NCI-H2171 treated with DMSO at 0.1 percent for 48 hours (cell line): ENCODE results near the gene ALG11.

Source experiments
- DNase-seq: peaks from one replicate; lab custom pipeline; 2025; lab: John Stamatoyannopoulos, UW

Gene ALG11

GRCh38 chr13:51997641-51998330 is 14.4 kb upstream of the ALG11 start:
- DNase-seq: no peak

GRCh38 chr13:51998723-51999509 is 13.3 kb upstream of the ALG11 start:
- peak; percentile 57 for DNase-seq

- peak; percentile 4 for DNase-seq
Measured at GRCh38 chr13:51999510-51999911, 12.7 kb upstream of the ALG11 start.

GRCh38 chr13:51999921-52000320 is 12.3 kb upstream of the ALG11 start:
- no peak for DNase-seq

GRCh38 chr13:52001120-52001731 is 11.0 kb upstream of the ALG11 start:
- peak; percentile 36 for DNase-seq

- DNase-seq: peak; percentile 67
Measured at GRCh38 chr13:52002361-52002760, 9.8 kb upstream of the ALG11 start.

GRCh38 chr13:52003541-52003940 is 8.7 kb upstream of the ALG11 start:
- peak; percentile 92 for DNase-seq

- DNase-seq: peak; percentile 27
Measured at GRCh38 chr13:52004511-52005170, 7.6 kb upstream of the ALG11 start.

GRCh38 chr13:52005841-52006522 is 6.2 kb upstream of the ALG11 start:
- no peak for DNase-seq

GRCh38 chr13:52006523-52007245 is 5.5 kb upstream of the ALG11 start:
- no peak for DNase-seq

- DNase-seq: no peak
Measured at GRCh38 chr13:52009946-52010345, 2.3 kb upstream of the ALG11 start.

- peak; percentile 50 for DNase-seq
Measured at GRCh38 chr13:52010890-52011631, 1.1 kb upstream of the ALG11 start, which contains the start of gene ATP7B. TSS of gene ATP7B (minus strand) at chr13:52011450. CDS start at chr13:52011337, 113 bp downstream.

- no peak for DNase-seq
Measured at GRCh38 chr13:52012512-52012836, 276 bp downstream of the ALG11 start.

- DNase-seq: no peak
Measured at GRCh38 chr13:52016296-52016695, 4.1 kb downstream of the ALG11 start.

GRCh38 chr13:52020191-52020590 is 8.0 kb downstream of the ALG11 start:
- DNase-seq: no peak

GRCh38 chr13:52022356-52022755 is 10.2 kb downstream of the ALG11 start:
- no peak for DNase-seq

GRCh38 chr13:52024481-52024880 is 12.3 kb downstream of the ALG11 start, which contains the start of gene UTP14C:
TSS of gene UTP14C (plus strand) at chr13:52024691. CDS start at chr13:52028805, 4,114 bp downstream.
- DNase-seq: no peak

GRCh38 chr13:52025475-52026245 is 13.5 kb downstream of the ALG11 start:
- no peak for DNase-seq

GRCh38 chr13:52026246-52026626 is 14.0 kb downstream of the ALG11 start:
- no peak for DNase-seq

GRCh38 chr13:52027832-52028231 is 15.6 kb downstream of the ALG11 start:
- no peak for DNase-seq
